Measurements from ENCODE around the gene PLK1.
A peak's percentile ranks its signal among the peaks of the same experiment; 100 is the strongest.
"Not testable (repeated sequence)": the region's sequence is repeated elsewhere in the genome, so short reads cannot be mapped to it uniquely, and the experiment has no call there.

The PLK1 gene

DNA sequence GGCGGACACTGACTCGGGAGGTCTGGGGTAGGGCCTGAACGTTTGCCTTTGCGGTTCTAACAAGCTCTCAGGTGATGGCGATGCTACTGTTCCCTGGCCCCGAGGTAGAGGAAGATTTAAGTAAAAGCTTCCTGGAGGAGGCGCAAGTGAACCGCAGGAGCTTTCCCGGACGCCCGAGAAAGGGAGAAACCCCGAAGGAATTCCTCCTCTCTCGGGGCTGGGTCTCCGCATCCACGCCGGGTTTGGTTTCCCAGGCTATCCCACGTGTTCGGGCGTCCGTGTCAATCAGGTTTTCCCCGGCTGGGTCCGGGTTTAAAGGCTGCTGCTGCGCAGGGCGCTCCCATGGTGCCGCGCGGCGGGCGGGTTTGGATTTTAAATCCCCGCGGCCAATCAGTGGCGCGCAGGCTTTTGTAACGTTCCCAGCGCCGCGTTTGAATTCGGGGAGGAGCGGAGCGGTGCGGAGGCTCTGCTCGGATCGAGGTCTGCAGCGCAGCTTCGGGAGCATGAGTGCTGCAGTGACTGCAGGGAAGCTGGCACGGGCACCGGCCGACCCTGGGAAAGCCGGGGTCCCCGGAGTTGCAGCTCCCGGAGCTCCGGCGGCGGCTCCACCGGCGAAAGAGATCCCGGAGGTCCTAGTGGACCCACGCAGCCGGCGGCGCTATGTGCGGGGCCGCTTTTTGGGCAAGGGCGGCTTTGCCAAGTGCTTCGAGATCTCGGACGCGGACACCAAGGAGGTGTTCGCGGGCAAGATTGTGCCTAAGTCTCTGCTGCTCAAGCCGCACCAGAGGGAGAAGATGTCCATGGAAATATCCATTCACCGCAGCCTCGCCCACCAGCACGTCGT lies at the start of gene PLK1:
PLK1 (plus strand) TSS at position 460 of the 844 bp plus-strand sequence; CDS start at position 504, 44 bp downstream.
- Histone ChIP-seq H3K36me3 (replicated peaks) (peaks cover 46% of the 10 kb centered on the region), H3K4me1 (peaks cover 27% of the 10 kb centered on the region), H3K4me3 (peak within 1 kb of the TSS; percentile 95), H3K27me3 (ENCODE audit: low read depth) (no peaks in the 10 kb centered on the region), H3K9me3 (no peaks in the 10 kb centered on the region)
- peak; percentile 88 to 95 for DNase-seq (ENCODE audit: low spot score in 2 of 2)
- in situ Hi-C loops (cut with MboI; ENCODE audit: low sequenced_read_pairs), result no loop called here

DNA sequence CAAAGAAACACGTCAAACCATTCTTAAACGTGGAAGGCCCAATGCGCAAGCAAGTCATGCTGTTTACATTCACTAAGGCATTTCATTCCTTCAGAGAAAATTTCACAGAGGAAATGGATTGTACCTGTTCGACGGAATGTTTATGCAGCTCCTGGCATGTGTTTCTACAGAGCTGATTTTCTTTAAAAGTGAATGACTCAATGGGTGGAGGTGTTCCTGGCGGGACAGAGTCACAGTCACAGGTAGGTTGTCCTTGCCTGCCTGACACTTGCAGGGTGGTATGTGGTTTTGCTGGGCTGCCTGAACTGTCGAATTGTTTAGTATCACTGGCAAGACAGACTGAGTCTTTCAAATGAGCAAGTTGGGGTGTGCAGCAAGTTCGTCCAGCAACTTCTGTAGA lies 49.2 kb upstream of the PLK1 start:
- in situ Hi-C loops (cut with MboI; ENCODE audit: low sequenced_read_pairs), result no loop called here
- H3K4me1 ChIP-seq, result no peaks in the 10 kb centered on the region
- no peaks in the 10 kb centered on the region for H3K27me3 ChIP-seq (ENCODE audit: low read depth)
- H3K36me3 ChIP-seq (replicated peaks), result peaks cover 62% of the 10 kb centered on the region
- no peak for DNase-seq (ENCODE audit: low spot score in 2 of 2)
- H3K4me3 ChIP-seq, result no peak overlapping the region
- H3K9me3 ChIP-seq, result no peaks in the 10 kb centered on the region

DNA sequence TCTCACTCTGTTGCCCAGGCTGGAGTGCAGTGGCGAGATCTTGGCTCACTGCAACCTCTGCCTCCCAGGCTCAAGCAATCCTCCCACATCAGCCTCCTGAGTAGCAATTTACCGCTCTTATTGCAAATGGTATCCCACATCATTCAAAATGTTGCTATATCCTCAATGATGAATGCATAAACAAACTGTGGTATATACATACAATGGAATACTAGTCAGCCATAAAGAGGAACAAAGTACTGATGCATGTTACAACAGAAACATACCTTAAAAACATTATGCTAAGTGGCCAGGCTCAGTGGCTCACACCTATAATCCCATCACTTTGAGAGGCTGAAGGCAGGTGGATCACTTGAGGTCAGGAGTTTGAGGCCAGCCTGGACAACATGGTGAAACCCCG lies 46.8 kb upstream of the PLK1 start:
- DNase-seq (ENCODE audit: low spot score in 2 of 2); H3K4me1 ChIP-seq; H3K27me3 ChIP-seq (ENCODE audit: low read depth); in situ Hi-C loops (cut with MboI; ENCODE audit: low sequenced_read_pairs); H3K9me3 ChIP-seq; H3K4me3 ChIP-seq: not testable (repeated sequence)
- H3K36me3 ChIP-seq (replicated peaks), result peaks cover 56% of the 10 kb centered on the region

DNA sequence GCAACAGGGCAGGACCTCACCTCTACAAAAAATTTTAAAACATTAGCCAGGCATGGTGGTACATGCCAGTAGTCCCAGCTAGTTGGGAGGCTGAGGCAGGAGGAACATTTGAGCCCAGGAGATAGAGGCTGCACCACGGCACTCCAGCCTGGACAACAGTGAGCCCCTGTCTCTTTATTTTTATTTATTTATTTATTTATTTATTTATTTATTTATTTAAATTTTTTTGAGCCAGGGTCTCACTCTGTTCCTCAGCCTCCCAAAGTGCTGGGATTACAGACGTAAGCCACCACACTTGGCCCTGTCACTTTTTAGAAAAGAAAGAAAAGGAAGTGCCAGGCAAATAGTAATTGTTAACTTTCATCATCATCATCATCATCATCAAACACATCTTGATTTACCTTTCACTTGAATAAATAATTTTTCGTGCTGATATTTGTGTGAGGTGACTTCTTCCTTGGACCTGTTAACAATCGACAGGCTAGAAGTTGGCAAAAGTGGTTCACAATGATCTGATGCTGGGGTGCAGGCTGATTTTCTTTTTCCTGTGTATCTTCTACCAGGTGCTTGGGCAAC lies 44.1 kb upstream of the PLK1 start:
- DNase-seq (ENCODE audit: low spot score in 2 of 2), result no peak
- Histone ChIP-seq H3K36me3 (replicated peaks) (peaks cover 55% of the 10 kb centered on the region), H3K9me3 (no peaks in the 10 kb centered on the region), H3K4me3 (no peak overlapping the region), H3K4me1 (no peaks in the 10 kb centered on the region), H3K27me3 (ENCODE audit: low read depth) (no peaks in the 10 kb centered on the region)
- in situ Hi-C loops (cut with MboI; ENCODE audit: low sequenced_read_pairs), result no loop called here

DNA sequence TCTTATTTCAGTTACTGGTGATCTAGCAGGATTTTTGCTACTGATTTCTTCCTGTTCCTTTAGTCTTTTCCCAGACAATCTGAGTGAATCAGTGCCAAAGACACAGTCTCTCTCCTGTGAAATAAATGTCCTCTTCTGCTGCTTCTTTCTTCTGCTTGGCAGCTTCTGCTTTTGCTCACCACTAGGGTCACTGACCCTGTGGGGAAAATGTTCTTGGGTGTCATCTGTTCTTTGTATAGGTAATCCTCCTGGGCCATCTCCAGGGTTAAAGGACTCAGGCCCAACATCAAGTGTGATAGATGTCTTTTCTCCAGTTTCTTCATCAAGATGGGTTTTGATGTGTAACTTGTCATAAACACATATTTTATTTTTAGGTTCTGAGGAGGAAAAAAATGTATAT lies 42.7 kb upstream of the PLK1 start:
- in situ Hi-C loops (cut with MboI; ENCODE audit: low sequenced_read_pairs), result no loop called here
- 0 out of 2 replicates have a peak, but pooled peaks cover 3% of the 10 kb centered on the region for H3K4me1 ChIP-seq
- no peak for DNase-seq (ENCODE audit: low spot score in 2 of 2)

DNA sequence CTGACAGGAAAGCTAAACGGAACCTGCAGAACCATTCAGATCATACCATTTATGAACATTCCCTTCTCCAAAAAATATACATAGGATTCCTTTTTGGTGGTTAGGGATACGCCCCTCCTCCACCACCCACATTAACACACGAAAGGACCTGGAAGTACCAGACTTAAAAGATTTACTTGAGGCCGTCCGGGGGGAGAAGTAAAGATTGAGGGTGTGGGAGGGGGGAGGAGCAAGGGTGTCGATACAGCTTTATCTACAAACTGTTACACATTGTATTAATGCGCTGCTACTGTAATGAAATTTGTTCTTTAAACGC lies 38.1 kb upstream of the PLK1 start:
- in situ Hi-C loops (cut with MboI; ENCODE audit: low sequenced_read_pairs), result loop anchor here (5.0 kb wide), 1 partner anchor 43 kb away; the partner anchor contains the start of gene NDUFAB1
- H3K4me3 ChIP-seq, result peak overlapping the region; percentile 73
- peak; percentile 73 to 80 for DNase-seq (ENCODE audit: low spot score in 2 of 2)
- H3K4me1 ChIP-seq, result 0 out of 2 replicates have a peak, but pooled peaks cover 3% of the 10 kb centered on the region
- H3K36me3 ChIP-seq (replicated peaks), result peaks cover 41% of the 10 kb centered on the region
- H3K27me3 ChIP-seq (ENCODE audit: low read depth), result no peaks in the 10 kb centered on the region
- H3K9me3 ChIP-seq, result no peaks in the 10 kb centered on the region

More for the DNA sequence above, 42.7 kb upstream of the PLK1 start:
- H3K9me3 ChIP-seq, result no peaks in the 10 kb centered on the region
- H3K27me3 ChIP-seq (ENCODE audit: low read depth), result no peaks in the 10 kb centered on the region
- H3K36me3 ChIP-seq (replicated peaks), result peaks cover 44% of the 10 kb centered on the region
- no peak overlapping the region for H3K4me3 ChIP-seq

DNA sequence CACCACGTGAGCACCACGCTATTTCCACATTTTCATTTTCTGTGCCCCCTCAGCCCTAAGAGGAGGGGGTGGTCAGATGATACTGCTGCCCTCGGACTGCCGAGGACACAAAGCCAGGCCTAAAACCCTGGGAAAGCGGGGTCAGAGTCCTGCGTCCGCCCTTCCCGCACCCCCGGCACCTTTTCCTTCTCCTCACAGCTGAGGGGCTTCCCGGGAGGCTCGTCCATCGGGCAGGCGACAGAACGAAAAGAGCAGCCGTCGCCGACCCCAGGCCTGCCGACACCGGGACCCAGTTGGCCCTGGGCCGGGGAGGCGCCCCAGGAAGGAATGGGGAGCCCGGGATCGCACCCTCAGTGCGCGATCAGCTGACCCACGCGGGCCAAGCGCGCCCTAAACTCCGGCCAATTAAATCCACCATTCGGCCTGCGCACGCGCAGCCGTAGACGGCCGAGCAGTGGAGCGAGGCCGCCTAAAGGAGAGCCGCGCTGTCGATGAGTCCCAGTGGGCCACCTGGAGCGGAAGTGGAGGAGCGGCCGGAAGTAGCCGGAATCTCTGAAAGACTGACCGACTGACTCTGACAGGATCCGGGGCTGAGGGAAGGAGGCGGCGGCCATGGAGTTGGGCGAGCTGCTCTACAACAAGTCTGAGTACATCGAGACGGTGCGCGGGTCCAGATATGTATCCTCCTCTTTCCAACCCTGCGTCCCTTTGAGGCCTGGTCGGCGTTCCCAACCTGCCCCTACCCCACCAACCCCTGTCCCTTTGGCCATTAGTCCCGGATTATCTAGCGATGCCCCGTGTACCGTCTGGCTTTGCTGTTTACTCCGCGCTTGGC lies 37.5 kb upstream of the PLK1 start, which contains the start of the genes DCTN5 and PALB2:
DCTN5 (plus strand) TSS at position 536 of the 835 bp plus-strand sequence; CDS start at position 613, 77 bp downstream.
PALB2 (minus strand) TSS at position 380 of the 835 bp plus-strand sequence; CDS start at position 227, 153 bp downstream.
- no peaks in the 10 kb centered on the region for H3K27me3 ChIP-seq (ENCODE audit: low read depth)
- no peaks in the 10 kb centered on the region for H3K9me3 ChIP-seq
- peaks cover 42% of the 10 kb centered on the region for H3K36me3 ChIP-seq (replicated peaks)
- H3K4me3 ChIP-seq, result peak within 1 kb of the TSS; percentile 73
- peak; percentile 92 to 95 for DNase-seq (ENCODE audit: low spot score in 2 of 2)
- in situ Hi-C loops (cut with MboI; ENCODE audit: low sequenced_read_pairs), result loop anchor here (5.0 kb wide), 1 partner anchor 44 kb away; the partner anchor contains the start of gene NDUFAB1
- H3K4me1 ChIP-seq, result 0 out of 2 replicates have a peak, but pooled peaks cover 3% of the 10 kb centered on the region

DNA sequence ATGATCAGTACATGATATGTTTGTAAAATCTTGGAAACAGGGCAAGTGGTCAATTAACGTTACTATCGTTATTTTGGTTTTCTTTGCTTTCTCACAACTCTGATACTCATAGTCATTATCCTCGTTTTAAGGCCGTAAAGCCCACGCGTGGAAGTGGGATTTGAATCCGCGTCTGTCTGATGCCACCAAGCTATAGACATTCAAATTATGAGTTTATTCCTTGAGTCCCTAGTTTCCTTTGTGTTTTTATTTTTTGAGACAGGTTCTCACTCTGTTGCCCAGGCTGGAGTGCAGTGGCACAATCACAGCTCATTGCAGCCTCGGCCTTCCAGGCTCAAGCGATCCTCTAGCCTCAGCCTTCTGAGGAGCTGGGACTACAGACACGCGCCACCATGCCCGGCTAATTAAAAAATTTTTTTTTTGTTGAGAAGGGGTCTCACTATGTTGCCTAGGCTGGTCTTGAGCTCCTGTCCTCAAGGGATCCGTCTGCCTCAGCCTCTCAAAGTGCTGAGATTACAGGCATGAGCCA lies 36.4 kb upstream of the PLK1 start:
- in situ Hi-C loops (cut with MboI; ENCODE audit: low sequenced_read_pairs), result loop anchor here (5.0 kb wide), 1 partner anchor 45 kb away; the partner anchor contains the start of gene NDUFAB1
- H3K36me3 ChIP-seq (replicated peaks), result peaks cover 38% of the 10 kb centered on the region

DNA sequence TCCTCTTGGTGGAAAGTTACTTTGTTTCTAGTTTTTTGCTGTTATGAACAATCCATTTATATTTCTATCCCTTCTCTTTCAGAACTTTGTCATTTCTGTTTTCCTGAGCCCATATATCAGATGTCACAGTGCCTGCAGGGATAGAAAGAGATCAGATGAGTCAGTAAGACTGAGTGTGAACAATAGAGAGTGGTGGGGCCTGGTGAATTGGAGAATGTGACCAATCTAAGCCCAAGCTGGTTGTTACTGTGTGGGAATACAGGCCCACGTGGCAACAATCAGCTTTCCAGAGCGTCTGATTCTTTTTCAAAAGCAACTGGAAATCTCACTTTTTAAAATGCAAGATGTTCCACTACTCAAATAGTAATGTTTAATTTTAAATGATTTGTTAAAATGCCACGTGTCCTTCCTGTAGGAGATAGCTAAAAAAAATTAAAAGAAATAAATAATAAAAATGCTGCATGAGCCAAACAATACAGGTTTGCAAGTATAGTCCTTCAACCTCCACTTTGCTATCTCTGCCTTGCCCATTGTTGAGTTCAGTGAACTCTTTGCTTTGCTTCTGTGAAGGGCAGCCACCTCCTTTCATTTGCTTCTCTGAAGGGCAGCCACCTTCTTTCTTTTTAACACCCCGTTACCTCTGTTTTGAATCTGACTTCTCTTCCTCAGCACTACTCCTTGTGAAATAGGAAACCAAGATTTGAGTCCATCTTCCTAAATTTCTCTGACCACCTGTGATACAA lies 27.8 kb upstream of the PLK1 start:
- Histone ChIP-seq H3K4me3 (no peak overlapping the region), H3K9me3 (no peaks in the 10 kb centered on the region), H3K4me1 (peaks cover 12% of the 10 kb centered on the region), H3K36me3 (replicated peaks) (peaks cover 64% of the 10 kb centered on the region), H3K27me3 (ENCODE audit: low read depth) (no peaks in the 10 kb centered on the region)
- in situ Hi-C loops (cut with MboI; ENCODE audit: low sequenced_read_pairs), result no loop called here
- peak; percentile 20 to 37 for DNase-seq (ENCODE audit: low spot score in 2 of 2)

More for the DNA sequence above, 36.4 kb upstream of the PLK1 start:
- Histone ChIP-seq H3K27me3 (ENCODE audit: low read depth) (no peaks in the 10 kb centered on the region), H3K9me3 (no peaks in the 10 kb centered on the region), H3K4me3 (peak overlapping the region; percentile 73), H3K4me1 (0 out of 2 replicates have a peak, but pooled peaks cover 3% of the 10 kb centered on the region)
- DNase-seq (ENCODE audit: low spot score in 2 of 2), result no peak

DNA sequence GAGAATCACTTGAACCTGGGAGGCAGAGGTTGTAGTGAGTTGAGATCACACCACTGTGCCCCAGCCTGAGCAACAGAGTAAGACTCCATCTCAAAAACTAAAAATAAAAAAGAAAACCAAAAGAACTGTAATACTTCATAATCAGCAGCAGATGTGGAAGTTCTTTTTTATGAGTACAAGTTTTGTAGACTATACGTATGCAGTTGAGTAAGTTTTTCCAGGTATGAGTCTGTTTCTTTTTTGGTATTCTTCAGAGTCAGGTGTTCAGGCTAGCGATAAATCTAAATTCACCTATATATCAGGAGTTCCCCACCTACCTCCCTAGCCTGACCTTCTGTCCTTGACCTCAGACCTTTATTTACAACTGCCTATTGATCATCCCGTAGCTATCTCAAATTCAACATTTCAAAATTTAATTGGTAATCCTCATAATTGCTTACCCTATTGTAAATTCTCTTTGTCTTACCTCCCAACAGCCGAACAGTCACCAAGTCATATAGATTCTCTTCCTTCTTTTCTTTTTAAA lies 26.7 kb upstream of the PLK1 start:
- H3K4me3 ChIP-seq, result no peak overlapping the region

DNA sequence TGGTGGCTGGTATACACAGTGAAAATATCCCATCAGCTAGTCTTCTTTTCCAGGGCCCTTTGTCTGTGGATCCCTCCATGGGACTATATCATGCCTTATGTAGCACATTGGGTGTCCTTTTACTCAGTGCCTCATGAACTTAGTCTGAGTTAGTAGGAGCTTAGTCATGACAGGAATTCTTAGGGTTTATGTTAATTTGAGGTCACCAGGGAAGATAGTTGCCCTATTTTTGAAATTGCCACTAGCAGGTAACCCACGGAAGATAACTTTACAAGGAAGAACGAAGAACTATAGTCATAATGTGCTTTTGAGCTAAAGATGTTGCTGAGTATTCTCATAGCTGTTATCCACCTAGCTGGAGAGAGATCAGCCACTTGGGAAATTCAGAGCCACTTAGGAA lies 14.8 kb upstream of the PLK1 start:
- Histone ChIP-seq H3K27me3 (ENCODE audit: low read depth) (no peaks in the 10 kb centered on the region), H3K9me3 (no peaks in the 10 kb centered on the region), H3K4me1 (no peaks in the 10 kb centered on the region), H3K4me3 (no peak overlapping the region), H3K36me3 (replicated peaks) (peaks cover 95% of the 10 kb centered on the region)
- in situ Hi-C loops (cut with MboI; ENCODE audit: low sequenced_read_pairs), result no loop called here
- DNase-seq (ENCODE audit: low spot score in 2 of 2), result no peak

More for the DNA sequence above, 26.7 kb upstream of the PLK1 start:
- no peaks in the 10 kb centered on the region for H3K27me3 ChIP-seq (ENCODE audit: low read depth)
- peaks cover 65% of the 10 kb centered on the region for H3K36me3 ChIP-seq (replicated peaks)
- in situ Hi-C loops (cut with MboI; ENCODE audit: low sequenced_read_pairs), result no loop called here
- DNase-seq (ENCODE audit: low spot score in 2 of 2), result no peak
- H3K9me3 ChIP-seq, result no peaks in the 10 kb centered on the region
- peaks cover 12% of the 10 kb centered on the region for H3K4me1 ChIP-seq

DNA sequence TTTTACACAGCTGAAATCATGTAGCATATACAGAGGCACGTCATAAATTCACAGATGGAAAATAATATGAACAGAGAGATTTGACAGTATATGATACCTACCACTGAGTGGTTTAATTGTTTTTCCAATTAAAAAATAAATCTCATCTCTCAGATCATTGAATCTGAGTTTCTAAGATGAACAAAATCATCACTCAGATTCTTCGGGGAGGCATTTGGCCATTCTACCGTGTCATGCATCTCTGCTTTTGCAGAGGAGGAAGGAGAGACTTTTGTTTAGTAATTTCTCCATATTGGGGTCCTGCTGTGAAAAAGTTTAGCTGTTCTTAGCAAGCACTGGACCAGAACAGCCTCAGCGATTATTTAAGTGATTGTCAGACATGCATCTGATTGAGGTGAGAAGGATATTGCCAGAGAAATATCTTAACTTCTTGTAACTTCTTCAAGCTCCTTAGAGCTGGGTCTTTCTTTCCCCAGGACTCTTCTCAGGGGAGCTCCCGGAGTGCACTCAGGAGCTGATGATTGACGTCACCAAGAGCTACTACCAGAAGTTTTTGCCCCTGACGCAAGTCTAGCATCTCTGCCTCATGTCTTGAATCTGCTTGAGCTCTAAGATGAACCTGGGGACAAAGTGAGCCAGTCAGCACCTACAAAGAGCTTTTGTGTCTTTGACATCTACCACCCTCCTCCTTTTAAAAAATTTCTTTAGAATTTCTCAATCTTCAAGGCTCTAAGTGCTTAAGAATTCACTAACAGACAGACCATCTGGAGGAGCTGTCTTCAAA lies 11.9 kb upstream of the PLK1 start:
- peaks cover 77% of the 10 kb centered on the region for H3K36me3 ChIP-seq (replicated peaks)
- in situ Hi-C loops (cut with MboI; ENCODE audit: low sequenced_read_pairs), result no loop called here
- no peak for DNase-seq (ENCODE audit: low spot score in 2 of 2)
- H3K9me3 ChIP-seq, result no peaks in the 10 kb centered on the region
- H3K4me1 ChIP-seq, result no peaks in the 10 kb centered on the region
- H3K27me3 ChIP-seq (ENCODE audit: low read depth), result no peaks in the 10 kb centered on the region
- H3K4me3 ChIP-seq, result no peak overlapping the region
